Astrocyte (in vitro differentiated cells and primary cell): Measurements from ENCODE around the gene FHIT.

ENCODE experiments used
- EZH2 ChIP-seq: IDR thresholded peaks from 2 replicates; pipeline ENCODE4 v1.6.1; 2012; ENCODE audit warnings: mild to moderate bottlenecking, low read length, inconsistent platforms; ENCODE audit not compliant: insufficient read depth
- TF ChIP-seq, protein P1 (sequence below): IDR thresholded peaks from 2 replicates; pipeline ENCODE4 v1.5.1; 2011; ENCODE audit warnings: low read depth, mild to moderate bottlenecking, inconsistent platforms, low read length, moderate library complexity; ENCODE audit not compliant: insufficient read depth

DNA sequence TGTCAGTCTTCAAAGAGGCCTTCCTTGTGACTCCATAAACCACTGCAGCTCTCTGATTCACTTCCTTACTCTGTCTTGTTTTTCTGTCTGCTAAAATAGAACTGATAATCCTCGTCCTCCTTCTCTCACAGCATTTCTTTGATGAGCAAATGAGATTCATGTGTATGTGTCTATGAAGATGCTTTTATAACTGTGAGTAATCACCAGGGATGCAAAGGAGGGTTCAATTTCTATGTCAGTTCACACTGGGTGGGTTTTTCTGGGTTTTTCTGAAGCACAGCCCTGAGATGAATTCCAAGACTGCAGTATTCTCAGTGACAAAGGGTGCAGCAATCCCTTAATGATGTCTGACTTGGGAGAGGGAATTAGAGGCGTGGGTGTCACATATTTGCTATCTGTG lies 1454.8 kb downstream of the FHIT start:
- TF ChIP-seq, protein P1, sequence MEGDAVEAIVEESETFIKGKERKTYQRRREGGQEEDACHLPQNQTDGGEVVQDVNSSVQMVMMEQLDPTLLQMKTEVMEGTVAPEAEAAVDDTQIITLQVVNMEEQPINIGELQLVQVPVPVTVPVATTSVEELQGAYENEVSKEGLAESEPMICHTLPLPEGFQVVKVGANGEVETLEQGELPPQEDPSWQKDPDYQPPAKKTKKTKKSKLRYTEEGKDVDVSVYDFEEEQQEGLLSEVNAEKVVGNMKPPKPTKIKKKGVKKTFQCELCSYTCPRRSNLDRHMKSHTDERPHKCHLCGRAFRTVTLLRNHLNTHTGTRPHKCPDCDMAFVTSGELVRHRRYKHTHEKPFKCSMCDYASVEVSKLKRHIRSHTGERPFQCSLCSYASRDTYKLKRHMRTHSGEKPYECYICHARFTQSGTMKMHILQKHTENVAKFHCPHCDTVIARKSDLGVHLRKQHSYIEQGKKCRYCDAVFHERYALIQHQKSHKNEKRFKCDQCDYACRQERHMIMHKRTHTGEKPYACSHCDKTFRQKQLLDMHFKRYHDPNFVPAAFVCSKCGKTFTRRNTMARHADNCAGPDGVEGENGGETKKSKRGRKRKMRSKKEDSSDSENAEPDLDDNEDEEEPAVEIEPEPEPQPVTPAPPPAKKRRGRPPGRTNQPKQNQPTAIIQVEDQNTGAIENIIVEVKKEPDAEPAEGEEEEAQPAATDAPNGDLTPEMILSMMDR: no peak
- no peak for TF ChIP-seq EZH2
